GM21381 (cell line): ENCODE measurements around the gene TMED10.

Experiments
- ATAC-seq: cut with Tn5 transposase; IDR thresholded peaks from one replicate; pipeline ENCODE4 v1.9.1; 2021; ENCODE audit warnings: mild to moderate bottlenecking, moderate library complexity; ENCODE audit not compliant: unreplicated experiment

The TMED10 gene

DNA sequence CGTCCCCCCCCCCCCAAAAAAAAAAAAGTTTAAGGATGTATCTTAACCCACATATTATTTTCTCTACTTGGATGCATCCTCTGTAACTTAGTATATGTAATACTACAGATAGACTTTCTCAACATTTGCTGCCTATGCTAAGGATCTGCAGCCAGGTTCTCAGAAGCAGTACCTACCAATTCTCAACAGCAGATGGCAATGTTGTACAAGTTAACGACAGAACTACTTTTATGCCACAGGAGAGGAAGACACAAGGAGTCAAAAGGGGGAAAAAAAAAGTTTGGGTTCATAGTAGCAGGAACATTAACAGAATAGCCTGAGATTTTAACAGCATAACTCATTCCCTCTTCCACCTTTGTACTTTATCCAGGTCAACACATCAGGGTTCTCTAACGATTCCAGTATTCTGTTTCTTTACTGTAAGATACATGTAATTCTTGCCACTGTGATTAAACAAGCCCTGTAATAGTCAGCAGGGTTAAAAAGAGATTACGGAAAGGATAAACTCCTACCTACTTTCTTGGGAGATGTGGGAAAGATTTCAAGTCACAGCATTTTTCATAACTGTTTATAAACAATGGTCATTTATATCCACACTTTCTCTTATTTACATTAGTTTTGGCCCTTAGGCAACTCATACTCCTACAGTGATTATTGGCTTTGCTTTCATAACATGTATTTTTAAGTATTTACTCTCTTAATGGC lies 43.9 kb downstream of the TMED10 start:
- ATAC-seq = peak; percentile 51

DNA sequence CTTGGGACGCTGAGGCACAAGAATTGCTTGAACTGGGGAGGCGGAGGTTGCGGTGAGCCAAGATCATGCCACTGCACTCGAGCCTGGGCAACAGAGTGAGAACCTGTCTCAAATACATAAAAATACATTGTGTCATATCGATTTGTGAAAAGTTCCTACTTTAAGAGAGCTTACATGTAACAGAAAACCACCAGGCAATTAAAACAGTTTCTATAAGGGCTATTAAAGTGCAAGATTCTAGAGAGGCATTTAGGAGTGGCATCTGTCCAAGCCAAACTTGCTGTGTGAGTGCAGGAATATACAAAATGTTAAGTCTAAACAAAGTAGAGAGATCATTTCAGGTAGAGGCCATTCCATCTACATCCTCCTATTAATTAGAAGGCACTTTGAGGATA lies 47.8 kb downstream of the TMED10 start:
- ATAC-seq = no peak

DNA sequence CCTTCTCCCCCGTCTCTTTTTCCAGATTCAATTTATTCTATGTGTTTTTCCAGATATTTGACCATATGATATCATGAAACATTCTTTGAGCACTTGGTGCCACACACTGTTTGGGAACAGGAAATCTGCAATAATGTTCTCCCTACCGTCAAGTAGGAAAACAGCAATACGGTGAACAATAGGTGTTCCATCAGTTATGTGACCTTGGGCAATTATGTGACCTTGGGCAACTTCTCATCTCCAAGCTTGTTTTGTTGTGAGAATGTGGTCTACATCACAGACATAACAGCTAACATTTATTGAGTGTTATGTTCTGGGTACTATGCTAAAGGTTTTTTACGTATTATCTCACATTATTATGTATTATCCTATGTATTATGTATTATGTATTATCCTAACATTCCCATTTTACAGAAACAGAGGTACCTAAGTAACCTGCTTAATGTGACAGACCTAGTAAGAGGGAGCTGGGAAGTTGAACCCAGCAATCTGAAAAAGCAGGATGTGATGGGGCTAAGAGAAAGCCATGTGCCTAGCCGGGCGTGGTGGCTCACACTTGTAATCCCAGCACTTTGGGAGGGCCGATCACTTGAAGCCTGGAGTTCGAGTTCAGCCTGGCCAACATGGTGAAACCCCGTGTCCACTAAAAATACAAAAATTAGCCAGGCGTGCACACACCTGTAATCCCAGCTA lies 48.4 kb downstream of the TMED10 start:
- ATAC-seq = no peak

DNA sequence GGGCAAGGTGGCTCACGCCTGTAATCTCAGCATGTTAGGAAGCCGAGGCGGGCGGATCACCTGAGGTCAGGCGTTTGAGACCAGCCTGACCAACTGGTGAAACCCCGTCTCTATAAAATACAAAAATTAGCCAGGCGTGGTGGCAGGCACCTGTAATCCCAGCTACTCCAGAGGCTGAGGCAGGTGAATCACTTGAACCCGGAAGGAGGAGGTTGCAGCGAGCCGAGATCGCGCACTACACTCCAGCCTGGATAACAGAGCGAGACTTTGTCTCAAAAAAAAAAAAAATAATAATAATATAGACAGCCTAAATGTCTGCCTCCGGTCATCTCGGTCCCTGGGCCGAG lies 49.0 kb downstream of the TMED10 start:
- peak; percentile 5 for ATAC-seq

DNA sequence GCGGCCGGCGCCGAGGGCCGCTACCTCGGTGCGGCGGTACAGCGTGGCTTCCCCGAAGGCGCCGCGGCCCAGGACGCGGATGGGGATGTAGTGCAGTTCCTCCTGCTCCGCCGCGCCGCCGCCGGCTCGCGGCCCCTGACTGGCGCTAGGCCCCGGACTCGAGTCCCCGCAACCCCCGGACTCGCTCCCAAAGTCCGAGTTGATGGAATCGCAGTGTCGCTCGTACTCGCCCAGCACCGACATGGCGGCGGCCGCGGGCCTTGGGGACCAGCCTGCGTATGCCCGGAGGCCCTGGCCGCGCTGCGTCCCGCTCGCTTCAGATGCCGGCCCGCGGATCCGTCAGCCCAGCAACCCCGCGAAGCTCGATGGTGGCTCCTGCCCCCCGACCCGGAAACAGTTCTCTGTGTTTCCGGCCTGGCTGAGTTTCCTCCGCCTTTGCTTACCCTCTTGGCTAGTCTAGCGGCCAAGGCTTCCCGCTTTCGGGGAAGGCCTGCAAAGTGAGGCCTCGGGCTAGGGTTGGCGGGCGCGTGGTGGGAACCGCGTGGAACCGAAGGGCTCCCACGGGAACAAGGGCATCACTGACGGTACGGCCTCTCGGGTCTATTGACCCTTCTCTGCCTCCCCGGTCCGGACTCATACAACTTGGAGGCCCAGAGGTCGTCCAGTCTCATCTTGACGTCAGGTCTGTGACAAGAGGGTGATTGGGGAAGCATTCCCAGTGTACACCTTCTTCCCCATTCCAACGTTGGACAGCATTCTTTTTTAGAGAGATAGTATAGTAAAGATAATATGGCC lies 49.5 kb downstream of the TMED10 start, which contains the start of gene NEK9:
Gene NEK9, minus strand, starts transcription at position 370 of the 795 bp plus-strand sequence. Its CDS starts 127 bp downstream, at position 243.
- peak; percentile 85 for ATAC-seq

DNA sequence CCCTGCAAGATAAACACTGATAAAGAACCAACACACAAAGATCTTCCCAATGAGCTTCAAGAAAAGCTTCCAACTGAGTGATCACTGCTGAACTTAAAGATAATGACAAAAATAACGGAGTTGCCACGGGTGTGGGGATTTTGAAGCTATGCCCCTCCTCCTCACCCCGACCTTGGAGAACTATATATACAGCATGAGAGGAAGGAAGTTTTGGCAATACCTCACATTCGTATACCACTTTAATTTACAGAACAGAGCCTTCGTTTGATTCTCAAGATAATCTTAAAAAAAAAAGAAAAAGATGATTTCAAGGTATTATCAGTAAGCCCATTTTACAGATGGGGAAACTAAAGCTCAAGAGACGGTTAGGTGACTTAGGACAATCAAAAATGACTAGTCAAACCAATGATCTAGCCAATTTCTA lies 50.3 kb downstream of the TMED10 start:
- no peak for ATAC-seq

GRCh38 chr14:75125617-75126016 lies 50.8 kb downstream of the TMED10 start:
- no peak for ATAC-seq

- ATAC-seq = no peak
Measured at GRCh38 chr14:75123991-75124390, 52.4 kb downstream of the TMED10 start.

DNA sequence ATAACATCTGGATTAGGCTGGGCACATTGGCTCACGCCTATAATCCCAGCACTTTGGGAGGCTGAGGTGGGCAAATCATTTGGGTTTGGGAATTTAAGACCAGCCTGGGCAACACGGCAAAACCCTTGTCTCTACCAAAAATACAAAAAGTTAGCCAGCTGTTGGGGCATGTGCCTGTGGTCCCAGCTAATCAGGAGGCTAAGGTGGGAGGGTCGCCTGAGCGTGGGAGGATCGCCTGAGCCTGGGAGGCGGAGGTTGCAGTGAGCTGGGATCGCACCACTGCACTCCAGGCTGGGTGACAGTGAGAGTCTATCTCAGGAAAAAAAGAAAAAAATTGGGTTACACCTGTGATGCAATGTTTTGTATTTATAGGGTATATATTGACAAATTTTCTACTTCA lies 54.9 kb downstream of the TMED10 start:
- ATAC-seq = no peak

DNA sequence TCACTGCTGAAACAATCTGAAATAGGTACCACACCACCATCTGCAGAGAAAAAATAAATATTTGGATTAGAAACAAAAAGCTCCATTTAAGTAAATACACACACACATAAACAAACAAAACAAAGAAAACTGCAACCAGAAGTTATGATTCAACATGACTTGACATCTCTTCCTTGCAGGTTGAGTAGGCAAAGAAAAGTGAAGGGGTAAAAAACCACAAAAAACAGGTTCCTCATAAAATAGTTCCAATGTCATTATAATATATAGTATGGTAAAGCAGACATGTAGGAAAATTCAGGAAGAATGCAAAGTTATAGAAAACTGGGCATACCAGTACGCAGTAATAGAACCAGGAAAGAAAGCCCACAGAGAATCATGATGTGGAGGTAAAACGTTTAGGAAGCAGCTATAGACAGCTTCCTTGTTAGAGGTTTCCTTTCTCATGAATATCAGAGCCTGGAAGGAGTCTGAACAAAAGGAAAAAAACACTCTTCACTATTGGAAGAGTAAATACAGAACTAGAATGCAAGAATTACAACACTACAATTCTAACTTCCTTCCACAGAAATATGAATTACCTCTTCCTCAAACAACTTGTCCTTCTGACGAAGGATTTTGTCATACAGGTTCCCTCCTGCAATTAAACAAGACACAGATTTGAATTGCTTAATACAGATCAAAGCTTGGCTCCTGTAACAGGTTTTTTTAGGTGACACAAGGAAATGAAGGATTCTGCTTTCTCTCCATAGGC lies 55.7 kb downstream of the TMED10 start:
- ATAC-seq = no peak

- ATAC-seq = no peak
Measured at GRCh38 chr14:75119056-75119455, 57.4 kb downstream of the TMED10 start.

- no peak for ATAC-seq
Measured at GRCh38 chr14:75113932-75114539, 62.4 kb downstream of the TMED10 start.

DNA sequence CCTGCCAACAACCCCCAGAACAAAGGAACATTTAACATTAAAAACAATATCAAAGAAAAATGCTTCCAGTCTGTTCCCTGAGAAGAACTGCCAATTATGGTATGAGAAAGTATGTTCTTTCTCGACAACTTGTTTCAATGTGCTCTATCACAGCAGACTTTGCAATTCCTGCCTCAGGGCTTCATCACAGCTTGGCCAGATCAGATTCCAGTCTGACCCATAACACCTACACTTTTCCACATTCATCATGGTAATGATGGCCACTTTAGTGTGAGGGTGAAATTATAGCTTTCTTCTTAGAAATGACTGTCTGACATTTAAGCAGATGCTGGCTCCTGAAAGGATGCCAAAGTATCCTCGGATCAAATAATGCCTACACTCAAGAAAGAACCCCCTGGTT lies 66.5 kb downstream of the TMED10 start:
- no peak for ATAC-seq

DNA sequence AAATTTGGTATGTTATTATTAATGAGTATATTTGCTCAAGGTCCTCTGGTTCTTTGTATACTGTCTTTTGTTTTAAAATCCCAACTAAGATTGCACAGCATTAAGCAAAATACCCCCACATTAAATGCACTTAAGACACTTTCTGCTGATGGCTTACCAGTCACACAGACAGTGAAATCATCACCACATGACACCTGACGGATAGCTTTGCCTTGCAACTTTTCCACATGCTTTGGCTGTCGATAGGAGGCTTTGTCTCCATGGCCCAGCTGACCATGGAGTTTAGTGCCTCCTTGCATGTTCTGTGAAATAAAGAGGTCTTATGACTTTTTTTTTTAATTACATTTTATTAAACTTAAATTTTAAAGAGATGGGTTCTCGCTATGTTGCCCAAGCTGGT lies 69.2 kb downstream of the TMED10 start:
- no peak for ATAC-seq

DNA sequence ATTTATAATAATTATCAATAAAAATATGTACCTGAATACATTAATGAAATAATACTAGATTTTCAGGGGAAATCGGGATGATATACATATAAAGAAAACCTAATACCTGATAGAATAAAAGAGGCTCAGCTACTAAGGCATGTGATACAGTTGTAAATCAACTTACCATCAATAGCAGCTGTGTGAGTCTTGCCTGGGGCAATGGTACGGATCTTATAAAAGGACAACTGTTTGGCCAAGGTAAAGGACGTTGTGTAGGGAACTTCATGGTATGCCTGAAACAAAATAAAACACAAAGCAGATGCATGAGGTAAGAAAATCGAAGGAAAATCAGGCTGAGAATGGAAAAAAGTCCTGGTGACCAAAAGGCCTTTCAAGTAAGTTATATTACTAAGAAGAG lies 74.9 kb downstream of the TMED10 start:
- no peak for ATAC-seq

DNA sequence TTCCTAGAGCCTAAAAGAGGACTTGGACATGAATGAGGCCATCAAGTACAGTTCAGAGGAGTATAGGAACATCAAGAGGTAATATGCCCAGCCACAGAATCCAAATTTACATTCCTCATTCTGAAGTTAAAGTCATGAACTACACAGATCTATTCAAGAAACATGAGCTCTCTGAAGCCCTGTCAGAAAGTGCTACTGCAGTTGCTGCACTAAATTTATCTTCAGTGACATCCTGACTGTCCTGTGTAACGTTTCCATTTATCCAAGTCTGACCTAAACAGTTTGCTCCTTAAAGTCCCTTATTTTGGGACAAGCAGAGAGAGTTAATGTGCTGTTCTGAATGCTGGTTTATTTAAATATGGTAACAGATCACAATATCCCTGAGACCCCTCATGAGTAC lies 77.7 kb downstream of the TMED10 start:
- ATAC-seq = no peak

- ATAC-seq = no peak
Measured at GRCh38 chr14:75098212-75098611, 78.2 kb downstream of the TMED10 start.

- no peak for ATAC-seq
Measured at GRCh38 chr14:75096959-75097358, 79.5 kb downstream of the TMED10 start.

GRCh38 chr14:75095690-75096089 lies 80.7 kb downstream of the TMED10 start:
- ATAC-seq = no peak

GRCh38 chr14:75094896-75095295 lies 81.5 kb downstream of the TMED10 start:
- no peak for ATAC-seq

DNA sequence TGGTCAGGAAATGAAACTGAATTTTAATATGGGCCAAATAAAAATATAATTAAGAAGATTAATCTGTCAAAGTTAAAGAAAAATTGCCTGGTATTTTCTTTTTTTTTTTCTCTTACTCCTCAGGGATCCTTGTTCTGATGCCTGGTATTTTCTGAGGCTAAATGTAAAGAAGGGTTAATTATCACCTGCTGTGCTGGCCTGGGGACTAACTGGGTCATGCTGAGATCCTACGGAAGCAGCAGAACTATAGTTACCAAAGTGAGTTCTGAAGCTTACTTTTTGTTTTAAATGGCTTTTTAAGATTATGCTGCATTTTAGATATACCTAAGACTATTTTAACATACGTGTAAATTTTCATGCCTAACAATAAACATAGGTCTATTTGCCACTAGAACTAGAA lies 83.7 kb downstream of the TMED10 start:
- no peak for ATAC-seq
